Articular chondrocyte of knee joint (primary cell): ENCODE results near the gene GJA1. TPM values are rescaled to one million over a fixed set of nuclear protein-coding genes. Genes with fewer than 3 reads are reported as not detected.

Source experiments
- small RNA-seq: library from RNA; depleted of rRNA; stranded (forward); fragments of <200 nt; gene quantifications from one replicate; pipeline ENCODE3, GENCODE V24; 2012
- total RNA-seq: library from RNA; depleted of rRNA; stranded (reverse); fragments of >200 nt; gene quantifications from 2 replicates; pipeline ENCODE4 v1.2.3, GENCODE V29; 2012

GJA1 gene
- 737 and 974 TPM in 2 replicates for total RNA-seq

DNA sequence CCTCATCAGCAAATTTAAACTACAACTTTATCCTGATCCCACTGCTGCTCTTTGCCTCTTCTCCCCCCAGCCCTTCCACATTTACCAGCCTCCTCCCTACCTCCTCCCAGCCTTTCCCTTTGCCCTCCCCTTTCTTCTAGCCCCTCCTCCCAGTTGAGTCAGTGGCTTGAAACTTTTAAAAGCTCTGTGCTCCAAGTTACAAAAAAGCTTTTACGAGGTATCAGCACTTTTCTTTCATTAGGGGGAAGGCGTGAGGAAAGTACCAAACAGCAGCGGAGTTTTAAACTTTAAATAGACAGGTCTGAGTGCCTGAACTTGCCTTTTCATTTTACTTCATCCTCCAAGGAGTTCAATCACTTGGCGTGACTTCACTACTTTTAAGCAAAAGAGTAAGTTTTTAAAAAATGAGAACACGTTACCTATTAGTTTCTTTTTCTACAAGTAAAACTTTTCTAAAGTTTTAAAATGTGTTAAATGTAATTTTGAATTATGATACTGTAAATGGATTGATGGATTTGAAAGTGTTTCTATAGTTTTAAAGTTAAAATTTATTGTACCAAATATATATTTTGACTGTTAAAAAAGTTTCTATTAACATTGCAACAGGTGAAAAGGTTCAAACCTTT is at the start of gene GJA1:
TSS of gene GJA1 (plus strand) at position 203 of the 626 bp plus-strand sequence. CDS start 11,202 bp downstream, outside the sequence.

Small RNA genes within 50 kb of the gene (small RNA-seq; reads per million reads assigned to genes)
- gene RNU4-35P: not detected

Other genes with a start within 250 kb of the GJA1 start
- gene TBC1D32, start 101.2 kb upstream of the GJA1 start, total RNA-seq: 21.6 and 22.4 TPM in 2 replicates